Cerebellar cortex (tissue), 1 donor: ENCODE measurements around the gene TMEM176B.

ENCODE experiments used
- DNase-seq: peaks from one replicate; pipeline ENCODE4 v3.0.0-alpha.2; 2015; ENCODE audit warnings: low spot score

TMEM176B gene

GRCh38 chr7:150799741-150800580 is at the start of gene TMEM176B:
Gene TMEM176B, minus strand, starts transcription at chr7:150800364. Its CDS starts 3,795 bp downstream, at chr7:150796569.
- DNase-seq = no peak

GRCh38 chr7:150849204-150849775 is 49.1 kb upstream of the TMEM176B start:
- DNase-seq = no peak

GRCh38 chr7:150848561-150849115 is 48.5 kb upstream of the TMEM176B start:
- no peak for DNase-seq

DNA sequence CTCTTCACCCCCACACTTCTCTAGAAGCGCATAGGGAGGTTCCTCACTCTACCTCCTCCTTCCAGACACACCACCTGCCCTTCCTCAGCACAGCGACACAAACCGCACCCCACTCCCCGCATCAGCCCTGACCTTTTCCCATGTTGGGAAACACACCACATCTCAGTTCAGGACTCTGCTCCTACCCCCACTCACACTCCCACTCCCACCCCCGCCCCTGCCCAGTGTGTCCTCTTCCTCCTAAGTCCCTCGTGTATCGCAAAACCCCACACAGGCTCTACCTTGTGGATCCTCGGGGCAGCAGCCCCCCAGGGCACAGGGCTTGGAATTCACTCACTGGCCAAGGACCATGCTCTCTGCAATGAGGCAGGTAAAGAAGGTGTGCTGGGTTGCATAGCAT is 47.9 kb upstream of the TMEM176B start:
- no peak for DNase-seq

DNA sequence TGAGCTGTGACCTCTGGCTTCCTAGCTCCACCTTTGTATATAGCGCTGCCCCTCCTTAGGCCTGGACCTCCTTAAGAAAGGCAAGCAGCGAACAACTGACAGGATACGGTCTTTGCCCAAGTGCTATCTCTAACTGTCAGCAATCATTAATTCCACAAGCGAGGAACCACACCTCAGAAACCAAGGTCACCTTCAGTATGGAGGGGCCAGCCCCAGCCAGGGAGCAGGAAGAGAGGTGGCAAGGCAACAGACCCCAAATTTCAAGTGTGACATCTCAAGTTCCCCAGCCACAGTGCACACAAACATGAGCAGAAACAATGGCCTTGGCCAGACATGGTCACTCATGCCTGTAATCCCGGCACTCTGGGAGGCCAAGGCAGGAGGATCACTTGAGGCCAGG is 47.4 kb upstream of the TMEM176B start:
- DNase-seq = no peak

DNA sequence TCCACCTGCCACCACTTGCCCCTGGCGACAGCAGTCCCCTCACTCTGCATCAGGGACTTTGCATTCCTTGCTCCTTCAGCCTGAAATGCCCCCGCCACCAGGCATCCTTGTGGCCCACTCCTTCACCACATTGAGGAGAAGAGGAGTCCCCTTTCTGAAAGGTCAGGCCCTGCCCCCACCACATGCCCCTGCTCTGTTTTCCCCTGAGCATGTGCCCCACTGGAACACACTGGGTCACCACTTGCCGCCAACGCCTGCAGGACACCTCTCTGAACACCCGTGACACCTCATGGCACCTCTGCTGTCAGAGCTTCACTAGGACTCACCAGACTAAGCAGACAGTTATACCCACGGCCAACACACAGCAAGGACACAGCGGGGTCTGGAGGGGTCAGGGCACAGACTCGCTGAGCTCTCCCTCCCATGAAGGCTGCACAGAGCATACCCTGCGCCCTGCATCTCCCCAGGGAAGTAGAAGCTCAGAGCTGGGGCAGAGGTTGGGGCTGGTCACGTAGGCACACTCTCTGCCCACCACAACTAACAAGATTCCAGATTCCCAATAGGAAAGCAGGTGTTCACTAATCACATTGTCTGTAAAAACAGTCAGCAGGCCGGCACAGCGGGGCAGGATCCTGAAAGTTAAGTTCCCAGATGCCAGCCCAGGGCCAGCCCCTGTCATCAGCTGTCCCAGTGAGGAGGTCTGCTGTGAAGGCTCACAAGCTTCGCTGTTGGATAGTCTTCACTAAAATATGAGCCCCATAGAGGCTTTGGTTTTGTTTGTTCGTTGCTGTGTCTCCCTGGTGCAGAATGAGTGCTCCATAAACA is 46.3 kb upstream of the TMEM176B start:
- DNase-seq = no peak

GRCh38 chr7:150845421-150845861 is 45.3 kb upstream of the TMEM176B start:
- DNase-seq = no peak

DNA sequence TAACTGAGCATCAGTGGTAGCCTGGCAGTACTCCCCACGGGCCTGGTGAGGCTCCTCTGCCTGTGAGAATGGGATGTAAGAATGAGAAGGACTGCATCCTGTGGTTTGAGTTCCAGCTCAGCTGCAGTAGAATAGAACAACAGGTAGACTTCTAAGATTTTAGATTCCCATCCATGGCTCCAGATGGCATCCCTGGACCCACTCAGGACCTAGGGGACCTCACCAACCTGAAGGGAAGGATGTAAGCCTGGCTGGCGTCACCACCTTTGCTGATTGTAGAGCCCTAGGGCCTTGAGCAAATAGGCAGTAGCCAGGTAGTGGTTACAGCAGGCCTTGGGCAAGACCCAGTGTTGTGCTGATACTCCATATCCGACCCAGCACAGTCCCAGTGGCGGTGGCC is 42.6 kb upstream of the TMEM176B start:
- DNase-seq = no peak

GRCh38 chr7:150842018-150842417 is 41.9 kb upstream of the TMEM176B start:
- no peak for DNase-seq

- no peak for DNase-seq
Measured at GRCh38 chr7:150838965-150839650, 38.9 kb upstream of the TMEM176B start.

GRCh38 chr7:150835702-150836280 is 35.6 kb upstream of the TMEM176B start:
- DNase-seq = no peak

- DNase-seq = no peak
Measured at GRCh38 chr7:150835019-150835418, 34.9 kb upstream of the TMEM176B start.

DNA sequence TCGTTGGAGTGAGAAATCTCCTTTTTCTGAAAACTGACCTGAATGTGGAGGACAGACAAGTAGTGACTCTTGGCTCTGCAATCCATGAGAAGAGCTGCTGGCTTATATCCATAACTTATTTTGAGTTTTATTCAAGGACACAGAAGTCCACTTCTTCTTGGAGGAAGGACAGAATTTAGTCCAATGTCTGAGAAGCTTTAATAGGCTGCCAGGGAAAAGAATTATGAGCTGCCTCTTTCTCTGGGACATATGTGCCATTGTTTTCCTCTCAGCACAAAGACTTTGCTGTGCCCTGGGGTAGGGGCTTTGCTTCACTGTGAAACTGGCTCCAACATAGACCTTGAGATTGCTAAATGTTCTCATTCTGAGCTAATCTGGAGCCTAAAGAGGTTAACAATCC is 31.7 kb upstream of the TMEM176B start:
- peak; percentile 3 for DNase-seq

DNA sequence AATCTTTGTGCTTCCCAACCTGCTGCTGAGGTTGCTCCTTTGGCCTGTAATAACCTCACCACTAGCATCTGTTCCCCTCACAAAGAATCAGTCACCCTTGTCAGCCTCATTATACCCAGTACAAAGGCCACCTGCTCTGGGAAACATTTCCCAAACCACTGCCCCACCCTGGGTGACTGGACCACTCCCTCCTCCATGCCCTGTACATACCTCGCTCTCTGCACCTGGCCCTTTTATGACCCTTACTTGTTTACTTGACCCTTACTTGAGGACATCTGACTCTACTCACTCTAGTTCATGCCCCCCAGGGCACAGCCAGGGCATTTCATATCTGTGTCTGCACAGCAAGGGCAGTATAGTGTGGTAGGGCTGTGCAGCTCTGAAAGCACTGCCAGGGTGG is 30.8 kb upstream of the TMEM176B start:
- no peak for DNase-seq

DNA sequence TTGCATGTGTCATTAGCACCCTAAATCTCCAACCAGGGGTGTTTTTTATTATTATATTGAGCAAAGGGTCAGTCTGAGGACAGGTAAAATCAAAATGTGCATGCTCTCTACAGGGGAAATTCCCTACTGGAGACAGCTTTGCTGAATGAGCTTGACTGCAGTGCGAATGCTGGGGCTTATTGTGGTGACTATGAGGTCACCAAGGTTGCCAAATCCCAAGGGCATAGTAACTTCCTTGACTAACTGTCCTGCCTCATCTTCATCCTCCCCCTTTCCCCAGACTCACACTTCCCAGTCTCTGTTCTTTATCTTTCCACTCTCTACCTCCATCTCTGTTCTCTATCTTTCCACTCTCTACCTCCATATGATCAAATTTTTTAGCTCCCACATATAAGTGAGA is 29.3 kb upstream of the TMEM176B start:
- DNase-seq = no peak

DNA sequence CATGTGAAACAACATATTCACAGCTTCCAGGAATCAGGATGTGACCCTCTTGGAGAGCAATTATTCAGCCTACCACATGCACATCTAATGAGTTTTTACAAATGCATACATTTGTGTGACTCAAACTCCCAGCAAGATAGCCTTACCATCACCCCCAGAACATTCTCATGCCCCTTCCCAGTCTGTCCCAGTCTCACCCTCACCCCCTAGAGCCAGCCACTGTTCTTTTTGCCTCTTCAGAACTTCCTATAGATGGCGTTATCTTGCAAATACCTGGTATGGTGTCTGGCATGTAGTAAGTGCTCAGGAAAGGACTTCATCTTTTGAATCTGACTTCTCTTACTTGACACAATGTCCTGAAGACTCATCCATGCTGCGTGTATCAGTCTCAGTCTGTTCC is 28.2 kb upstream of the TMEM176B start:
- DNase-seq = no peak

- no peak for DNase-seq
Measured at GRCh38 chr7:150826061-150826849, 26.1 kb upstream of the TMEM176B start.

- DNase-seq = no peak
Measured at GRCh38 chr7:150824379-150825177, 24.4 kb upstream of the TMEM176B start.

DNA sequence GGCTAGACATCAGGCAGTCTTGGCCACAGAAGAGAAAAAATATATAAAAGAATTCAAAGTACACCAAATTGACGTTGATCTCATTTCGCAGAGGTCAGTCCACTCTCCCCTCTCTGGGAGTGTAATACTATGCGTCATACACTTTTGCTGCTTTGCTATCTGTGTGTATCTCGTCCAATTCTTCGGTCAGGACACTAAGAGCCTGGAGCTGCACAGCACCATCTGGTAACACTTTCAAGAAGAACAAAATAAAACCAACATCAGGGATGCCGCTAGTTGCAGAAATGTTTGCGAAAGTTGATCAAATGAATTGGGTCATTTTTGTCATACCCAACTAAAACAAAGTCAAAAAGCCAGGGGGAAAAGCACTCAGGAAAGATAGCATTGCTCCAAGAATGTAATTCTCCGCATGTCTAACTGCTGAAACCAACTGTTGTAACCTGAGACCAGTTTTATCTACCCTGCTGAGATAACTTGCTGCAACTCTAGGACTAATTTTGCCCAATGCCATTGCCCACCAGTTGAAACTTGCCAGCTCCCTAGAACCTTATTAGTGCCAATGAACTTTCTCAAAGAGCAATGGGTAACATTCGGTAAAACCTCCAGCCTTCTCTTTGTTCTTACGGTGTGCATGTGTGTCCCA is 23.4 kb upstream of the TMEM176B start:
- no peak for DNase-seq
